HL-60 (cell line): ENCODE measurements around the gene EME2.

Source experiments
- DNase-seq, 2 experiments: peaks; one replicate each; pipeline ENCODE4 v3.0.0-alpha.2; 2010 to 2020; ENCODE audit warnings: low read depth in 1 of 2, low spot score in 1 of 2
- H3K27ac ChIP-seq: fragments of 250-450 bp; sonication (Bioruptor Pico); replicated peaks from 2 replicates; pipeline ENCODE4 v1.5.1; 2020; ENCODE audit warnings: mild to moderate bottlenecking, moderate library complexity
- H3K27me3 ChIP-seq: fragments of 250-450 bp; sonication (Bioruptor Pico); 2 replicates; pipeline ENCODE4 v1.5.1; 2021; ENCODE audit warnings: mild to moderate bottlenecking, moderate library complexity; ENCODE audit not compliant: insufficient read depth, poor library complexity, severe bottlenecking
- H3K4me3 ChIP-seq: replicated peaks from 2 replicates; pipeline ENCODE4 v1.5.1; 2011; ENCODE audit warnings: mild to moderate bottlenecking, control low read depth, low read length; ENCODE audit not compliant: insufficient read depth
- CTCF ChIP-seq: IDR thresholded peaks from one replicate; pipeline ENCODE4 v1.5.1; 2011; ENCODE audit warnings: low read length, control low read depth, inconsistent platforms; ENCODE audit not compliant: insufficient read depth
- GABPA ChIP-seq: IDR thresholded peaks from 2 replicates; pipeline ENCODE4 v1.6.1; 2012; ENCODE audit warnings: low read depth
- POLR2AphosphoS5 ChIP-seq: IDR thresholded peaks from 2 replicates; pipeline ENCODE4 v1.6.1; 2012; ENCODE audit warnings: low read depth
- REST ChIP-seq: IDR thresholded peaks from 2 replicates; pipeline ENCODE4 v1.6.1; 2012; ENCODE audit warnings: low read depth; ENCODE audit not compliant: insufficient replicate concordance
- SPI1 ChIP-seq: IDR thresholded peaks from 2 replicates; pipeline ENCODE4 v1.6.1; 2012; ENCODE audit warnings: low read depth, mild to moderate bottlenecking, borderline replicate concordance

Gene EME2

GRCh38 chr16:1792836-1793577 is 20.4 kb downstream of the EME2 start:
- no peak for DNase-seq
- Histone ChIP-seq H3K4me3 (no peak overlapping the region), H3K27ac (no peak overlapping the region), H3K27me3 (no peaks in the 10 kb centered on the region)
- no peak for TF ChIP-seq GABPA
- no peak for TF ChIP-seq REST
- TF ChIP-seq CTCF: no peak
- no peak for TF ChIP-seq SPI1
- TF ChIP-seq POLR2AphosphoS5: no peak

- H3K4me3 ChIP-seq: no peak within 1 kb of the TSS
- TF ChIP-seq REST (no peak), CTCF (no peak), POLR2AphosphoS5 (no peak), SPI1 (no peak), GABPA (no peak)
- DNase-seq: no peak
- no peaks in the 10 kb centered on the region for H3K27me3 ChIP-seq
- H3K27ac ChIP-seq: no peak within 1 kb of the TSS
Observed at GRCh38 chr16:1793578-1794220, 21.1 kb downstream of the EME2 start, which contains the start of gene IGFALS. IGFALS (minus strand) TSS chr16:1793705; CDS start chr16:1793652, 53 bp downstream.

- H3K27ac ChIP-seq: no peak overlapping the region
- TF ChIP-seq REST (no peak), GABPA (no peak), SPI1 (no peak), POLR2AphosphoS5 (no peak), CTCF (no peak)
- no peaks in the 10 kb centered on the region for H3K27me3 ChIP-seq
- no peak for DNase-seq
- H3K4me3 ChIP-seq: no peak overlapping the region
Observed at GRCh38 chr16:1794221-1794871, 21.7 kb downstream of the EME2 start.
